ENCODE measurements around the gene BLOC1S5. TPM values are rescaled to one million over a fixed set of nuclear protein-coding genes. Genes with fewer than 3 reads are reported as not detected.

Gene BLOC1S5
- polyA plus RNA-seq, 1 of the 3 experiments (the other 2 are of a cell fraction), result 4.4 TPM

DNA sequence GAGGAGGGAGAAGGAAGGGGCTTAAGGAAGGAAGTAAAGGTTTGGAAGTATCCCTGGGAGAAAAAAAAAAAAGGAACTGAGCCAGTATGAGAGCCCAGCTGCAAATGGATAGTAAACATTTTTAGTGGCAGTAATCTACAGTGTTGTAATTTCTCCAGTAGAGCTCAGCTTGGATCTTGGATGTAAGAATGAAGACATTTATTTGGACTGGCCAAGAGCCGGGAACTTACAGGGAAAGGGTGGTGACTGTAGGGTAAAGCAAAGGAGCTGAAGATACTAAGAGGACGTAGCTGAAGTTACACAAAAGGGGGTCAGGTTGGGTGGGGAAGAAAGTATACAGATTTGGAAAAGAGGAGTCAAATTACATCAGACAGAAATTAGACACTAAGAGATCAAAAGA is 24.7 kb upstream of the BLOC1S5 start:
- Histone ChIP-seq H3K79me2 (ENCODE audit: insufficient read depth) (peaks cover 15% of the 10 kb centered on the region), H3K9ac (no peak overlapping the region), H3K4me2 (no peak overlapping the region), H3K9me3 (no peaks in the 10 kb centered on the region), H3K4me1 (ENCODE audit: control insufficient read depth in 1 of 2, insufficient read depth in 2 of 2, low read depth in 1 of 2, low read length in 1 of 2) (peaks cover 0 to 19% of the 10 kb centered on the region in 2 experiments; a peak in 3 of 4 replicates), H4K20me1 (ENCODE audit: insufficient read depth) (no peaks in the 10 kb centered on the region), H3K27me3 (ENCODE audit: insufficient read depth) (no peaks in the 10 kb centered on the region), H2AFZ (ENCODE audit: low read depth) (no peak overlapping the region), H3K4me3 (ENCODE audit: low read depth in 2 of 2, low read length in 1 of 2) (no peak overlapping the region), H3F3A (replicated peaks; ENCODE audit: insufficient read depth) (peaks cover 19% of the 10 kb centered on the region), H3K9me2 (no peaks in the 10 kb centered on the region), H3K27ac (ENCODE audit: low read depth in 2 of 2, low read length in 1 of 2) (no peak overlapping the region), H3K36me3 (replicated peaks in 1 of 2; ENCODE audit: control insufficient read depth in 1 of 2, insufficient read depth in 2 of 2, low read length in 1 of 2) (peaks cover 39 to 49% of the 10 kb centered on the region in 2 experiments)
- DNase-seq, result no peak
- CTCF ChIA-PET, result interaction anchor here (0.8 to 1.6 kb wide), 2 partner anchors 32 to 894 kb away, joined by 3 to 4 read pairs; no protein-coding TSS in a partner anchor
- TF ChIP-seq, protein P1, sequence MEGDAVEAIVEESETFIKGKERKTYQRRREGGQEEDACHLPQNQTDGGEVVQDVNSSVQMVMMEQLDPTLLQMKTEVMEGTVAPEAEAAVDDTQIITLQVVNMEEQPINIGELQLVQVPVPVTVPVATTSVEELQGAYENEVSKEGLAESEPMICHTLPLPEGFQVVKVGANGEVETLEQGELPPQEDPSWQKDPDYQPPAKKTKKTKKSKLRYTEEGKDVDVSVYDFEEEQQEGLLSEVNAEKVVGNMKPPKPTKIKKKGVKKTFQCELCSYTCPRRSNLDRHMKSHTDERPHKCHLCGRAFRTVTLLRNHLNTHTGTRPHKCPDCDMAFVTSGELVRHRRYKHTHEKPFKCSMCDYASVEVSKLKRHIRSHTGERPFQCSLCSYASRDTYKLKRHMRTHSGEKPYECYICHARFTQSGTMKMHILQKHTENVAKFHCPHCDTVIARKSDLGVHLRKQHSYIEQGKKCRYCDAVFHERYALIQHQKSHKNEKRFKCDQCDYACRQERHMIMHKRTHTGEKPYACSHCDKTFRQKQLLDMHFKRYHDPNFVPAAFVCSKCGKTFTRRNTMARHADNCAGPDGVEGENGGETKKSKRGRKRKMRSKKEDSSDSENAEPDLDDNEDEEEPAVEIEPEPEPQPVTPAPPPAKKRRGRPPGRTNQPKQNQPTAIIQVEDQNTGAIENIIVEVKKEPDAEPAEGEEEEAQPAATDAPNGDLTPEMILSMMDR (IDR thresholded peaks at IDR 0.05), result no peak
- TF ChIP-seq, protein P2, sequence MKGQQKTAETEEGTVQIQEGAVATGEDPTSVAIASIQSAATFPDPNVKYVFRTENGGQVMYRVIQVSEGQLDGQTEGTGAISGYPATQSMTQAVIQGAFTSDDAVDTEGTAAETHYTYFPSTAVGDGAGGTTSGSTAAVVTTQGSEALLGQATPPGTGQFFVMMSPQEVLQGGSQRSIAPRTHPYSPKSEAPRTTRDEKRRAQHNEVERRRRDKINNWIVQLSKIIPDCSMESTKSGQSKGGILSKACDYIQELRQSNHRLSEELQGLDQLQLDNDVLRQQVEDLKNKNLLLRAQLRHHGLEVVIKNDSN (IDR thresholded peaks at IDR 0.05; ENCODE audit: borderline replicate concordance, low read depth), result no peak
- TF ChIP-seq FOSL2 (IDR thresholded peaks at IDR 0.05; ENCODE audit: borderline replicate concordance, low read depth) (no peak), MAX (IDR thresholded peaks at IDR 0.05; ENCODE audit: low read depth) (no peak)
- 95% methylated on average over 2 of the region's 2 CpGs for WGBS (ENCODE audit: low lambda C conversion rate)
- POLR2A ChIA-PET, result interaction anchor here (0.6 kb wide), 1 partner anchor 37 kb away, joined by 3 read pairs; no protein-coding TSS in a partner anchor

GRCh38 chr6:8087870-8088754 is 23.9 kb upstream of the BLOC1S5 start:
- Histone ChIP-seq H3K27me3 (ENCODE audit: insufficient read depth) (no peaks in the 10 kb centered on the region), H3F3A (replicated peaks; ENCODE audit: insufficient read depth) (peaks cover 26% of the 10 kb centered on the region), H3K9me2 (no peaks in the 10 kb centered on the region), H3K4me2 (no peak overlapping the region), H3K4me1 (ENCODE audit: control insufficient read depth in 1 of 2, insufficient read depth in 2 of 2, low read depth in 1 of 2, low read length in 1 of 2) (peaks cover 0 to 24% of the 10 kb centered on the region in 2 experiments; a peak in 3 of 4 replicates), H3K36me3 (replicated peaks in 1 of 2; ENCODE audit: control insufficient read depth in 1 of 2, insufficient read depth in 2 of 2, low read length in 1 of 2) (peaks cover 36 to 50% of the 10 kb centered on the region in 2 experiments), H2AFZ (ENCODE audit: low read depth) (no peak overlapping the region), H4K20me1 (ENCODE audit: insufficient read depth) (no peaks in the 10 kb centered on the region), H3K27ac (ENCODE audit: low read depth in 2 of 2, low read length in 1 of 2) (no peak overlapping the region), H3K79me2 (ENCODE audit: insufficient read depth) (peaks cover 11% of the 10 kb centered on the region; the same call in 1 of the 2 replicates), H3K9ac (no peak overlapping the region), H3K9me3 (no peaks in the 10 kb centered on the region), H3K4me3 (ENCODE audit: low read depth in 2 of 2, low read length in 1 of 2) (no peak overlapping the region)
- DNase-seq, result no peak
- ChIA-PET POLR2A (no interaction called here), CTCF (interaction anchor here (1.6 kb wide), 1 partner anchor 895 kb away, joined by 4 read pairs; no protein-coding TSS in a partner anchor)
- TF ChIP-seq YY1 (IDR thresholded peaks at IDR 0.05; ENCODE audit: low read depth) (no peak), ZBTB33 (IDR thresholded peaks at IDR 0.05; ENCODE audit: borderline replicate concordance, low read depth) (no peak), TAF1 (IDR thresholded peaks at IDR 0.05; ENCODE audit: borderline replicate concordance, low read depth, low read length) (no peak), FOXJ3 (CRISPR knock-in tag; IDR thresholded peaks at IDR 0.05) (no peak), RFX5 (IDR thresholded peaks at IDR 0.05; ENCODE audit: low read length) (no peak), GABPA (IDR thresholded peaks at IDR 0.05; ENCODE audit: low read depth) (no peak), RXRA (IDR thresholded peaks at IDR 0.05; ENCODE audit: borderline replicate concordance, low read depth) (no peak), MXI1 (IDR thresholded peaks at IDR 0.05; ENCODE audit: low read depth, low read length) (no peak), TEAD4 (IDR thresholded peaks at IDR 0.05; ENCODE audit: borderline replicate concordance, insufficient read depth) (no peak), TCF12 (IDR thresholded peaks at IDR 0.05) (no peak), RAD21 (IDR thresholded peaks at IDR 0.05; ENCODE audit: low read length) (no peak), POLR2AphosphoS5 (IDR thresholded peaks at IDR 0.05; ENCODE audit: low read depth, low read length) (no peak)
- TF ChIP-seq, protein P3, sequence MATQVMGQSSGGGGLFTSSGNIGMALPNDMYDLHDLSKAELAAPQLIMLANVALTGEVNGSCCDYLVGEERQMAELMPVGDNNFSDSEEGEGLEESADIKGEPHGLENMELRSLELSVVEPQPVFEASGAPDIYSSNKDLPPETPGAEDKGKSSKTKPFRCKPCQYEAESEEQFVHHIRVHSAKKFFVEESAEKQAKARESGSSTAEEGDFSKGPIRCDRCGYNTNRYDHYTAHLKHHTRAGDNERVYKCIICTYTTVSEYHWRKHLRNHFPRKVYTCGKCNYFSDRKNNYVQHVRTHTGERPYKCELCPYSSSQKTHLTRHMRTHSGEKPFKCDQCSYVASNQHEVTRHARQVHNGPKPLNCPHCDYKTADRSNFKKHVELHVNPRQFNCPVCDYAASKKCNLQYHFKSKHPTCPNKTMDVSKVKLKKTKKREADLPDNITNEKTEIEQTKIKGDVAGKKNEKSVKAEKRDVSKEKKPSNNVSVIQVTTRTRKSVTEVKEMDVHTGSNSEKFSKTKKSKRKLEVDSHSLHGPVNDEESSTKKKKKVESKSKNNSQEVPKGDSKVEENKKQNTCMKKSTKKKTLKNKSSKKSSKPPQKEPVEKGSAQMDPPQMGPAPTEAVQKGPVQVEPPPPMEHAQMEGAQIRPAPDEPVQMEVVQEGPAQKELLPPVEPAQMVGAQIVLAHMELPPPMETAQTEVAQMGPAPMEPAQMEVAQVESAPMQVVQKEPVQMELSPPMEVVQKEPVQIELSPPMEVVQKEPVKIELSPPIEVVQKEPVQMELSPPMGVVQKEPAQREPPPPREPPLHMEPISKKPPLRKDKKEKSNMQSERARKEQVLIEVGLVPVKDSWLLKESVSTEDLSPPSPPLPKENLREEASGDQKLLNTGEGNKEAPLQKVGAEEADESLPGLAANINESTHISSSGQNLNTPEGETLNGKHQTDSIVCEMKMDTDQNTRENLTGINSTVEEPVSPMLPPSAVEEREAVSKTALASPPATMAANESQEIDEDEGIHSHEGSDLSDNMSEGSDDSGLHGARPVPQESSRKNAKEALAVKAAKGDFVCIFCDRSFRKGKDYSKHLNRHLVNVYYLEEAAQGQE (IDR thresholded peaks at IDR 0.05; ENCODE audit: low read depth, low read length), result no peak
- 97% methylated on average over 5 of the region's 5 CpGs for WGBS (ENCODE audit: low lambda C conversion rate)

All from SK-N-SH (cell line).